Suprapubic skin (tissue), 3 donors: Measurements from ENCODE around the gene CCDC40.

Source experiments
- CTCF ChIP-seq, 2 donors: fragments of 200-600 bp in 1 of 2; fragments of 450-650 bp in 1 of 2; sonication (generic) in 1 of 2; IDR thresholded peaks; one replicate each; pipeline ENCODE4 v1.5.1; 2016 to 2019; ENCODE audit warnings: antibody characterized with exemption in 2 of 2, mild to moderate bottlenecking in 1 of 2, moderate library complexity in 1 of 2
- EP300 ChIP-seq: sonication (generic); formaldehyde crosslinking; IDR thresholded peaks from one replicate; pipeline ENCODE4 v1.6.1; 2017; ENCODE audit warnings: antibody characterized with exemption
- POLR2A ChIP-seq, 2 donors: fragments of 450-650 bp; IDR thresholded peaks; one replicate each; pipeline ENCODE4 v1.6.1; 2017; ENCODE audit warnings: antibody characterized with exemption in 2 of 2, mild to moderate bottlenecking in 2 of 2, moderate library complexity in 2 of 2

GRCh38 chr17:80117491-80118401 is 81.3 kb downstream of the CCDC40 start:
- TF ChIP-seq EP300 (no peak), POLR2A (IDR thresholded peaks at IDR 0.05) (no peak), CTCF (IDR thresholded peaks at IDR 0.05) (no peak)
